ENCODE results near the gene PDLIM1. TPM values are rescaled to one million over a fixed set of nuclear protein-coding genes. Genes with fewer than 3 reads are reported as not detected.

The PDLIM1 gene
- total and polyA plus RNA-seq, 12 donors = 0.89 to 63.3 (median 31.2) TPM

GRCh38 chr10:95284807-95285206 lies 6.0 kb downstream of the PDLIM1 start:
- intact Hi-C loops (cut with DNase I) = no loop called here
- Histone ChIP-seq H3K27ac (no peak overlapping the region), H3K4me1 (replicated peaks in 1 of 2) (peaks cover 0 to 4% of the 10 kb centered on the region in 2 donors), H3K9me3 (replicated peaks in 1 of 3) (no peaks in the 10 kb centered on the region), H3K4me3 (no peak overlapping the region), H3K36me3 (replicated peaks in 1 of 2) (no peaks in the 10 kb centered on the region), H3K27me3 (no peaks in the 10 kb centered on the region)
- 75 to 86% (median 81%) methylated on average over 3 of the region's 3 CpGs for WGBS, 4 donors
- no peak for DNase-seq
- TF ChIP-seq CTCF (IDR thresholded peaks at IDR 0.05) = no peak
- no peak for TF ChIP-seq POLR2A (IDR thresholded peaks at IDR 0.05)

GRCh38 chr10:95282107-95282506 lies 8.7 kb downstream of the PDLIM1 start:
- no peak for TF ChIP-seq POLR2A (IDR thresholded peaks at IDR 0.05)
- TF ChIP-seq CTCF (IDR thresholded peaks at IDR 0.05) = no peak
- Histone ChIP-seq H3K27ac (no peak overlapping the region), H3K4me3 (no peak overlapping the region), H3K4me1 (replicated peaks in 1 of 2) (no peaks in the 10 kb centered on the region), H3K36me3 (replicated peaks in 1 of 2) (no peaks in the 10 kb centered on the region), H3K27me3 (no peaks in the 10 kb centered on the region), H3K9me3 (replicated peaks in 1 of 3) (no peaks in the 10 kb centered on the region)
- WGBS, 4 donors = 86 to 89% (median 88%) methylated on average over 3 of the region's 3 CpGs
- intact Hi-C loops (cut with DNase I) = no loop called here
- no peak for DNase-seq

GRCh38 chr10:95281206-95281605 lies 9.6 kb downstream of the PDLIM1 start:
- 85 to 97% (median 94%) methylated on average over 2 of the region's 2 CpGs for WGBS, 4 donors
- DNase-seq = no peak
- intact Hi-C loops (cut with DNase I) = no loop called here
- H3K36me3 ChIP-seq (replicated peaks in 1 of 2) = no peaks in the 10 kb centered on the region
- no peaks in the 10 kb centered on the region for H3K4me1 ChIP-seq (replicated peaks in 1 of 2)
- H3K27me3 ChIP-seq = no peaks in the 10 kb centered on the region
- no peak overlapping the region for H3K4me3 ChIP-seq
- no peak for TF ChIP-seq CTCF (IDR thresholded peaks at IDR 0.05)
- TF ChIP-seq POLR2A (IDR thresholded peaks at IDR 0.05) = no peak
- H3K9me3 ChIP-seq (replicated peaks in 1 of 3) = no peaks in the 10 kb centered on the region
- no peak overlapping the region for H3K27ac ChIP-seq

- Histone ChIP-seq H3K27ac (no peak overlapping the region), H3K36me3 (replicated peaks in 1 of 2) (no peaks in the 10 kb centered on the region), H3K27me3 (no peaks in the 10 kb centered on the region), H3K4me3 (no peak overlapping the region), H3K9me3 (replicated peaks in 1 of 3) (no peaks in the 10 kb centered on the region), H3K4me1 (replicated peaks in 1 of 2) (no peaks in the 10 kb centered on the region)
- TF ChIP-seq CTCF (IDR thresholded peaks at IDR 0.05) (no peak), POLR2A (IDR thresholded peaks at IDR 0.05) (no peak)
- 47 to 58% (median 55%) methylated on average over 2 of the region's 2 CpGs for WGBS, 4 donors
- intact Hi-C loops (cut with DNase I) = no loop called here
- DNase-seq = no peak
These were observed 10.2 kb downstream of the PDLIM1 start for GRCh38 chr10:95280637-95281036.

Measured in adrenal gland (tissue), 12 donors.